ENCODE data around the gene SPSB1.

SPSB1 gene

DNA sequence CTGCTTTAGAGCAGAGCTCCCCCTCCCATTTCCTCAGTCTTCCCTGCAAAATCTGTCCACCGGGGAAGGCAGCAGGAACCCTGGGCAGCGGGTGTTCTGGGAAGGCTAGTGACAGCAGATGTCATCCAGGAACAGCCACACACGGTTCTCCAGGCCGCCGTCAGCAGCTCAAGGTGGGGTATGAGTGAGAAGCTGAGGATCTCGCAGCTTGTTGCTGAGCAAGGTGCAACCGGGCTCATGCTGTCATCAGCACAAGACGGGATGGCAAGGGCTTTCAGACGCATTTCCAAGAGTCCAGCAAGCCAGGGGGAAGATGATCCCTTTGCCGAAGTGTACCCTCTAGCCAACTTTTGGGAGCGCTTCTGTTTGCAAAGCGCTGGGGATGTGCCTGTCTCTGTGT, 23.0 kb upstream of the SPSB1 start:
- no peak for DNase-seq
- no peak overlapping the region for H4K8ac ChIP-seq (ENCODE audit: low read depth, low read length)
- H2BK12ac ChIP-seq (ENCODE audit: low read length) = no peak overlapping the region
- peaks cover 0 to under 1% of the 10 kb centered on the region in 2 experiments for H3K36me3 ChIP-seq (ENCODE audit: control insufficient read depth in 1 of 2, insufficient read depth in 2 of 2, low read length in 2 of 2)
- no peak overlapping the region for H3K9ac ChIP-seq (ENCODE audit: low read length)
- no peak overlapping the region for H4K12ac ChIP-seq (ENCODE audit: low read depth, low read length)
- WGBS (ENCODE audit: extremely low coverage, insufficient coverage, insufficient read length) = no CpG with 5 or more reads among the region's 12 CpGs
- no peak overlapping the region for H3K18ac ChIP-seq (ENCODE audit: low read length)
- no peak overlapping the region for H3K23ac ChIP-seq (ENCODE audit: low read length)
- H3K27me3 ChIP-seq (ENCODE audit: insufficient read depth, low read length) = no peaks in the 10 kb centered on the region
- H3K4me1 ChIP-seq (ENCODE audit: control insufficient read depth in 1 of 2, insufficient read depth in 2 of 2, low read length in 2 of 2) = peaks cover 7% of the 10 kb centered on the region in 2 experiments
- no peak overlapping the region for H2BK5ac ChIP-seq (ENCODE audit: low read depth, low read length, poor library complexity)
- no peak overlapping the region for H3K4ac ChIP-seq (ENCODE audit: low read depth, low read length)
- no peaks in the 10 kb centered on the region for H3K79me1 ChIP-seq (ENCODE audit: low read length)
- H4K91ac ChIP-seq (ENCODE audit: low read depth, low read length) = no peak overlapping the region
- no peak overlapping the region for H2AK5ac ChIP-seq (ENCODE audit: low read length)
- no peak overlapping the region for H3K14ac ChIP-seq (ENCODE audit: low read length)
- no peak overlapping the region for H2BK120ac ChIP-seq (ENCODE audit: insufficient read depth, low read length, poor library complexity)
- H3K9me3 ChIP-seq (ENCODE audit: insufficient read depth, low read depth, low read length) = no peaks in the 10 kb centered on the region
- H3K79me2 ChIP-seq (ENCODE audit: control insufficient read depth, insufficient read depth, low read length, poor library complexity) = no peaks in the 10 kb centered on the region
- no peak overlapping the region for H3K27ac ChIP-seq (ENCODE audit: low read depth, low read length)
- H3K4me3 ChIP-seq (ENCODE audit: low read depth, low read length) = no peak overlapping the region
- no peak overlapping the region for H2AFZ ChIP-seq (ENCODE audit: insufficient read depth, low read length, poor library complexity)
- H3K4me2 ChIP-seq (ENCODE audit: low read length) = no peak overlapping the region

DNA sequence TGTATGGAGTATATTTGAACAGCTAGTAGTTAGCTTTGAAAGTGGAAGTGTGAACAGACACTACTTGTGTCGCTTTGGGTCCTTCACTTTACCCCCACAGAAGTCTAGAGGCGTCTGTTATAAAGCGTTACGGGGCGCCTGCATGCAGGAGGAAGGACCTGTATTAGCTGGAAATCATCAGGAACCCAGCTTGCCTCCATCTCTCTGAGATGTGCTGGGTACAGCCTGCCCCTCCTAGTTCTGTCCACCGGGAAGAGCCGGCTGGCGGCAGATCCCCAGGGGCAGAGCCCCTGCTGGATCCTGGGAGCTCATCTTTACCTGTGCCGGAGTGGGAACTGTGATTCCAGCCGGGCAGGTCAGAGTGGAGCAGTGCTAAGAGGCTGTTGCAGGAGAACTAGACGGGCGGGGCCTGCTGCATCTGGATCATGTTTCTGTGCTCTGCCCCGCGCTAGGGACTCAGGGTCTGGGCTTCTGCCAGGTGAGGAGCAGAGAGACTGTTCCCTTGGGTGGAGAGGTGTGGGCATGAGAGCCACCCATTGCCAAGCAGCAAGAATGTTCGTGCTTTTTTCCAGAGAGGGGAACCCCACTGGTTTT, 22.3 kb upstream of the SPSB1 start:
- Histone ChIP-seq H3K79me1 (ENCODE audit: low read length) (no peaks in the 10 kb centered on the region), H4K8ac (ENCODE audit: low read depth, low read length) (no peak overlapping the region), H3K36me3 (ENCODE audit: control insufficient read depth in 1 of 2, insufficient read depth in 2 of 2, low read length in 2 of 2) (no peaks in the 10 kb centered on the region), H2BK120ac (ENCODE audit: insufficient read depth, low read length, poor library complexity) (no peak overlapping the region), H3K4me3 (ENCODE audit: low read depth, low read length) (no peak overlapping the region), H2BK5ac (ENCODE audit: low read depth, low read length, poor library complexity) (no peak overlapping the region), H2AK5ac (ENCODE audit: low read length) (no peak overlapping the region), H3K27ac (ENCODE audit: low read depth, low read length) (no peak overlapping the region), H3K23ac (ENCODE audit: low read length) (no peak overlapping the region), H3K18ac (ENCODE audit: low read length) (no peak overlapping the region), H3K27me3 (ENCODE audit: insufficient read depth, low read length) (no peaks in the 10 kb centered on the region), H4K12ac (ENCODE audit: low read depth, low read length) (no peak overlapping the region), H3K4me1 (ENCODE audit: control insufficient read depth in 1 of 2, insufficient read depth in 2 of 2, low read length in 2 of 2) (peaks cover 8 to 10% of the 10 kb centered on the region in 2 experiments), H2BK12ac (ENCODE audit: low read length) (no peak overlapping the region), H3K4ac (ENCODE audit: low read depth, low read length) (no peak overlapping the region), H4K91ac (ENCODE audit: low read depth, low read length) (no peak overlapping the region), H2AFZ (ENCODE audit: insufficient read depth, low read length, poor library complexity) (no peak overlapping the region), H3K4me2 (ENCODE audit: low read length) (no peak overlapping the region), H3K9me3 (ENCODE audit: insufficient read depth, low read depth, low read length) (no peaks in the 10 kb centered on the region), H3K14ac (ENCODE audit: low read length) (no peak overlapping the region), H3K79me2 (ENCODE audit: control insufficient read depth, insufficient read depth, low read length, poor library complexity) (no peaks in the 10 kb centered on the region), H3K9ac (ENCODE audit: low read length) (no peak overlapping the region)
- DNase-seq = no peak
- WGBS (ENCODE audit: extremely low coverage, insufficient coverage, insufficient read length) = no CpG with 5 or more reads among the region's 15 CpGs

- Histone ChIP-seq H3K27ac (ENCODE audit: low read depth, low read length) (no peak overlapping the region), H2AK5ac (ENCODE audit: low read length) (no peak overlapping the region), H3K18ac (ENCODE audit: low read length) (no peak overlapping the region), H3K36me3 (ENCODE audit: control insufficient read depth in 1 of 2, insufficient read depth in 2 of 2, low read length in 2 of 2) (no peaks in the 10 kb centered on the region), H3K23ac (ENCODE audit: low read length) (no peak overlapping the region), H3K27me3 (ENCODE audit: insufficient read depth, low read length) (no peaks in the 10 kb centered on the region), H2AFZ (ENCODE audit: insufficient read depth, low read length, poor library complexity) (no peak overlapping the region), H3K79me2 (ENCODE audit: control insufficient read depth, insufficient read depth, low read length, poor library complexity) (no peaks in the 10 kb centered on the region), H3K9ac (ENCODE audit: low read length) (no peak overlapping the region), H3K9me3 (ENCODE audit: insufficient read depth, low read depth, low read length) (no peaks in the 10 kb centered on the region), H3K4me3 (ENCODE audit: low read depth, low read length) (no peak overlapping the region), H4K12ac (ENCODE audit: low read depth, low read length) (no peak overlapping the region), H3K14ac (ENCODE audit: low read length) (peak overlapping the region; percentile 32), H4K8ac (ENCODE audit: low read depth, low read length) (no peak overlapping the region), H3K79me1 (ENCODE audit: low read length) (no peaks in the 10 kb centered on the region), H2BK5ac (ENCODE audit: low read depth, low read length, poor library complexity) (no peak overlapping the region), H4K91ac (ENCODE audit: low read depth, low read length) (no peak overlapping the region), H3K4me2 (ENCODE audit: low read length) (no peak overlapping the region), H2BK12ac (ENCODE audit: low read length) (no peak overlapping the region), H3K4me1 (ENCODE audit: control insufficient read depth in 1 of 2, insufficient read depth in 2 of 2, low read length in 2 of 2) (peaks cover 13 to 16% of the 10 kb centered on the region in 2 experiments), H2BK120ac (ENCODE audit: insufficient read depth, low read length, poor library complexity) (no peak overlapping the region), H3K4ac (ENCODE audit: low read depth, low read length) (no peak overlapping the region)
- no CpG with 5 or more reads among the region's 11 CpGs for WGBS (ENCODE audit: extremely low coverage, insufficient coverage, insufficient read length)
- DNase-seq = no peak
Observed at GRCh38 chr1:9271283-9271682, 21.4 kb upstream of the SPSB1 start.

- no peak overlapping the region for H3K18ac ChIP-seq (ENCODE audit: low read length)
- no peaks in the 10 kb centered on the region for H3K79me2 ChIP-seq (ENCODE audit: control insufficient read depth, insufficient read depth, low read length, poor library complexity)
- H3K79me1 ChIP-seq (ENCODE audit: low read length) = no peaks in the 10 kb centered on the region
- H2AK5ac ChIP-seq (ENCODE audit: low read length) = no peak overlapping the region
- no peak overlapping the region for H3K4me2 ChIP-seq (ENCODE audit: low read length)
- no peak overlapping the region for H2BK5ac ChIP-seq (ENCODE audit: low read depth, low read length, poor library complexity)
- H2BK12ac ChIP-seq (ENCODE audit: low read length) = no peak overlapping the region
- DNase-seq = no peak
- H3K4me3 ChIP-seq (ENCODE audit: low read depth, low read length) = no peak overlapping the region
- no peak overlapping the region for H3K23ac ChIP-seq (ENCODE audit: low read length)
- no peak overlapping the region for H4K91ac ChIP-seq (ENCODE audit: low read depth, low read length)
- no peak overlapping the region for H2AFZ ChIP-seq (ENCODE audit: insufficient read depth, low read length, poor library complexity)
- H3K27me3 ChIP-seq (ENCODE audit: insufficient read depth, low read length) = no peaks in the 10 kb centered on the region
- no peak overlapping the region for H2BK120ac ChIP-seq (ENCODE audit: insufficient read depth, low read length, poor library complexity)
- H3K27ac ChIP-seq (ENCODE audit: low read depth, low read length) = no peak overlapping the region
- H3K4me1 ChIP-seq (ENCODE audit: control insufficient read depth in 1 of 2, insufficient read depth in 2 of 2, low read length in 2 of 2) = peaks cover 11 to 16% of the 10 kb centered on the region in 2 experiments
- H4K8ac ChIP-seq (ENCODE audit: low read depth, low read length) = no peak overlapping the region
- WGBS (ENCODE audit: extremely low coverage, insufficient coverage, insufficient read length) = no CpG with 5 or more reads among the region's 24 CpGs
- no peak overlapping the region for H4K12ac ChIP-seq (ENCODE audit: low read depth, low read length)
- no peaks in the 10 kb centered on the region for H3K36me3 ChIP-seq (ENCODE audit: control insufficient read depth in 1 of 2, insufficient read depth in 2 of 2, low read length in 2 of 2)
- H3K9me3 ChIP-seq (ENCODE audit: insufficient read depth, low read depth, low read length) = no peaks in the 10 kb centered on the region
- H3K14ac ChIP-seq (ENCODE audit: low read length) = no peak overlapping the region
- H3K4ac ChIP-seq (ENCODE audit: low read depth, low read length) = no peak overlapping the region
- no peak overlapping the region for H3K9ac ChIP-seq (ENCODE audit: low read length)
Observed at GRCh38 chr1:9271861-9272595, 20.7 kb upstream of the SPSB1 start.
